Mucosa of stomach (tissue), 1 donor: Measurements from ENCODE around the gene EPHA10.
"Not testable (repeated sequence)": the region's sequence is repeated elsewhere in the genome, so short reads cannot be mapped to it uniquely, and the experiment has no call there.

Experiments used
- H3K27me3 ChIP-seq: one replicate; pipeline ENCODE4 v1.7.0; 2013; ENCODE audit warnings: mild to moderate bottlenecking, low read length; ENCODE audit not compliant: control insufficient read depth, insufficient read depth
- H3K36me3 ChIP-seq: one replicate; pipeline ENCODE4 v1.7.0; 2013; ENCODE audit warnings: low read length; ENCODE audit not compliant: control insufficient read depth, insufficient read depth
- H3K4me1 ChIP-seq: one replicate; pipeline ENCODE4 v1.7.0; 2013; ENCODE audit warnings: mild to moderate bottlenecking, low read length; ENCODE audit not compliant: control insufficient read depth, insufficient read depth
- H3K4me3 ChIP-seq: one replicate; pipeline ENCODE4 v1.7.0; 2013; ENCODE audit warnings: low read length
- H3K9ac ChIP-seq: one replicate; pipeline ENCODE4 v1.7.0; 2013; ENCODE audit warnings: mild to moderate bottlenecking, low read length, moderate library complexity
- H3K9me3 ChIP-seq: one replicate; pipeline ENCODE4 v1.7.0; 2013; ENCODE audit warnings: mild to moderate bottlenecking, low read length, moderate library complexity; ENCODE audit not compliant: control insufficient read depth
- donor health status: Pancreatic carcinoma.

Gene EPHA10

GRCh38 chr1:37795340-37796125 is 30.6 kb upstream of the EPHA10 start:
- Histone ChIP-seq H3K36me3 (no peaks in the 10 kb centered on the region), H3K9me3 (no peaks in the 10 kb centered on the region), H3K4me3 (no peak overlapping the region), H3K9ac (no peak overlapping the region), H3K27me3 (peaks cover 5% of the 10 kb centered on the region), H3K4me1 (peaks cover 12% of the 10 kb centered on the region)

GRCh38 chr1:37794372-37795339 is 29.7 kb upstream of the EPHA10 start:
- Histone ChIP-seq H3K4me3 (no peak overlapping the region), H3K27me3 (peaks cover 5% of the 10 kb centered on the region), H3K9ac (no peak overlapping the region), H3K9me3 (no peaks in the 10 kb centered on the region), H3K4me1 (peaks cover 12% of the 10 kb centered on the region), H3K36me3 (no peaks in the 10 kb centered on the region)

- Histone ChIP-seq H3K27me3 (peaks cover 5% of the 10 kb centered on the region), H3K4me1 (peaks cover 12% of the 10 kb centered on the region), H3K9ac (no peak within 1 kb of the TSS), H3K4me3 (no peak within 1 kb of the TSS), H3K9me3 (no peaks in the 10 kb centered on the region), H3K36me3 (no peaks in the 10 kb centered on the region)
Measured at GRCh38 chr1:37793773-37794371, 29.0 kb upstream of the EPHA10 start, which contains the start of gene MANEAL. Gene MANEAL, plus strand, starts transcription at chr1:37793847. Its CDS starts 336 bp downstream, at chr1:37794183.

GRCh38 chr1:37792943-37793686 is 28.2 kb upstream of the EPHA10 start:
- Histone ChIP-seq H3K9me3 (no peaks in the 10 kb centered on the region), H3K9ac (no peak overlapping the region), H3K4me1 (peaks cover 12% of the 10 kb centered on the region), H3K4me3 (no peak overlapping the region), H3K36me3 (no peaks in the 10 kb centered on the region), H3K27me3 (peaks cover 5% of the 10 kb centered on the region)

GRCh38 chr1:37782491-37782890 is 17.6 kb upstream of the EPHA10 start:
- Histone ChIP-seq H3K36me3 (no peaks in the 10 kb centered on the region), H3K27me3 (no peaks in the 10 kb centered on the region), H3K4me3 (no peak overlapping the region), H3K4me1 (peaks cover 5% of the 10 kb centered on the region), H3K9me3 (no peaks in the 10 kb centered on the region), H3K9ac (no peak overlapping the region)

- Histone ChIP-seq H3K36me3 (no peaks in the 10 kb centered on the region), H3K4me1 (peaks cover 5% of the 10 kb centered on the region), H3K27me3 (no peaks in the 10 kb centered on the region), H3K9ac (no peak overlapping the region), H3K9me3 (no peaks in the 10 kb centered on the region), H3K4me3 (no peak overlapping the region)
Measured at GRCh38 chr1:37778654-37779053, 13.7 kb upstream of the EPHA10 start.

GRCh38 chr1:37776946-37777516 is 12.1 kb upstream of the EPHA10 start:
- Histone ChIP-seq H3K9ac (no peak overlapping the region), H3K4me3 (no peak overlapping the region), H3K4me1 (peaks cover 5% of the 10 kb centered on the region), H3K27me3 (no peaks in the 10 kb centered on the region), H3K36me3 (no peaks in the 10 kb centered on the region), H3K9me3 (no peaks in the 10 kb centered on the region)

GRCh38 chr1:37771440-37771839 is 6.5 kb upstream of the EPHA10 start:
- not testable (repeated sequence) for H3K9ac ChIP-seq, H3K9me3 ChIP-seq, H3K36me3 ChIP-seq, H3K4me3 ChIP-seq, H3K4me1 ChIP-seq
- peaks cover 13% of the 10 kb centered on the region for H3K27me3 ChIP-seq

- Histone ChIP-seq H3K9ac (no peak overlapping the region), H3K9me3 (no peaks in the 10 kb centered on the region), H3K36me3 (no peaks in the 10 kb centered on the region), H3K4me3 (no peak overlapping the region), H3K4me1 (peaks cover 6% of the 10 kb centered on the region), H3K27me3 (peaks cover 53% of the 10 kb centered on the region)
Measured at GRCh38 chr1:37767488-37767887, 2.6 kb upstream of the EPHA10 start.

- Histone ChIP-seq H3K9me3 (no peaks in the 10 kb centered on the region), H3K27me3 (peaks cover 60% of the 10 kb centered on the region), H3K4me3 (peak overlapping the region; percentile 14), H3K36me3 (no peaks in the 10 kb centered on the region), H3K4me1 (peaks cover 6% of the 10 kb centered on the region), H3K9ac (no peak overlapping the region)
Measured at GRCh38 chr1:37765916-37766664, 1.2 kb upstream of the EPHA10 start.

GRCh38 chr1:37764414-37764825 is 500 bp downstream of the EPHA10 start:
- H3K36me3 ChIP-seq = no peaks in the 10 kb centered on the region
- peaks cover 66% of the 10 kb centered on the region for H3K27me3 ChIP-seq
- H3K4me1 ChIP-seq = peaks cover 6% of the 10 kb centered on the region
- no peak overlapping the region for H3K9ac ChIP-seq
- H3K4me3 ChIP-seq = no peak overlapping the region
- no peaks in the 10 kb centered on the region for H3K9me3 ChIP-seq
